GM12873 (cell line): ENCODE results near the gene KRTAP5-10.

ENCODE experiments used
- CTCF ChIP-seq: IDR thresholded peaks from 2 replicates; pipeline ENCODE4 v1.5.1; 2012; ENCODE audit warnings: low read depth, mild to moderate bottlenecking, moderate library complexity, low read length, control low read depth; ENCODE audit not compliant: insufficient read depth; ENCODE audit errors: missing control alignments

KRTAP5-10 gene

GRCh38 chr11:71562120-71562519 lies 3.2 kb upstream of the KRTAP5-10 start:
- no peak for TF ChIP-seq CTCF

DNA sequence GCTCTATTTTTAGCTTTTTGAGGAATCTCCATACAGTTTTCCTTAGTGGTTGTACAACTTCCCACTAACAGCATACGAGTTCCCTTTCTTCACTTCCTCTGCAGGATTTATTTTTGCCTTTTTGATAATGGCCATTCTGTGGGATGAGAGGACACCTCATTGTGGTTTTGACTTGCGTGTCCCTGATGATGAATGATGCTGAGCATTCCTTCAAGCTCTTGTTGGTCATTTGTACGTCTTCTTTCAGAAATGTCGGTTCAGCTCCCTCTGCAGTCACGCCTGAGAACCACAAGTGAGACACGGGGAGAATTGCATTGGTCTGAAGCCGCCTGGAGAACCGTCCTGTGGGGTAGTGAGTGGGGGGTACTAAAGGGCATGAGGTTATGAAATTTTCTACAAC lies 2.0 kb upstream of the KRTAP5-10 start:
- peak; percentile 68 for TF ChIP-seq CTCF

DNA sequence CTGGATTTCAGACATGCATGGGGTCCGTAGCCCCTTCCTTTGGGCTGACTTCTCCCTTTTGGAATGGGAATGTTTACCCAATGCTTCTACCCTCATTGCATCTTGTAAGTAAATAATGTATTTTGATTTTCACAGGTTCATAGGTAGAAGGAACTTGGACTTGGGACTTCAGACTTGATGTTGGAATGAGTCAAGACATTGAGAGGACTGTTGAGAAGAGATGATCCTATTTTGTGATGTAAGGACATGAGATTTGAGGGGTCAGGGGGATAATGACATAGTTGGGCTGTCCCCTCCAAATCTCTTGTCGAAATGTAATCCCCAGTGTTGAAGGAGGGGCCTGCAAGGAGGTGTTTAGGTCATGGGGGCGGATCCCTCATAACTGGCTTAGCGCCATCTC lies 933 bp upstream of the KRTAP5-10 start:
- TF ChIP-seq CTCF = no peak

DNA sequence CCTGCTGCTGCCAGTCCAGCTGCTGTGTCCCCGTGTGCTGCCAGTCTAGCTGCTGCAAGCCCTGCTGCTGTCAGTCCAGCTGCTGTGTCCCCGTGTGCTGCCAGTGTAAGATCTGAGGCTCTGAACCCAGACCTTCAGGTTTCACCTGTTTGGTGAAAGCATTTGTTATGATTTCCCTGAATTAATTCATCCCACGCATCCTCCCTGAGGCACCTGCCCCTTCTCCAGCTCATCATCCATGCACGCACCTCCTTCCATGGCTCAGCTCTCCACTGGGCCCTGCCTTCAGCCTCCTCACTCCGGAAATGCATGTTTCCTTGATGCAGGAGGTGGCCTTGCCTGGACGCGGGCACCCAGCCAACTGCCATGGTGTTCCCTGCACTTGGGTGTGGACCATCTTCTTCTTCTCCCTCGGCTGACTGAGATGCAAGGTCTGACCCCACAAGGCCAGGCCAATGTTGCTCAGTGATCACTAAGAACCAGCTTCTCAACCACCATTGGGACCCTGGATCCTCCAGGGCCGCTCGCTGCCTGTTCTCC lies 788 bp downstream of the KRTAP5-10 start:
- TF ChIP-seq CTCF = no peak

DNA sequence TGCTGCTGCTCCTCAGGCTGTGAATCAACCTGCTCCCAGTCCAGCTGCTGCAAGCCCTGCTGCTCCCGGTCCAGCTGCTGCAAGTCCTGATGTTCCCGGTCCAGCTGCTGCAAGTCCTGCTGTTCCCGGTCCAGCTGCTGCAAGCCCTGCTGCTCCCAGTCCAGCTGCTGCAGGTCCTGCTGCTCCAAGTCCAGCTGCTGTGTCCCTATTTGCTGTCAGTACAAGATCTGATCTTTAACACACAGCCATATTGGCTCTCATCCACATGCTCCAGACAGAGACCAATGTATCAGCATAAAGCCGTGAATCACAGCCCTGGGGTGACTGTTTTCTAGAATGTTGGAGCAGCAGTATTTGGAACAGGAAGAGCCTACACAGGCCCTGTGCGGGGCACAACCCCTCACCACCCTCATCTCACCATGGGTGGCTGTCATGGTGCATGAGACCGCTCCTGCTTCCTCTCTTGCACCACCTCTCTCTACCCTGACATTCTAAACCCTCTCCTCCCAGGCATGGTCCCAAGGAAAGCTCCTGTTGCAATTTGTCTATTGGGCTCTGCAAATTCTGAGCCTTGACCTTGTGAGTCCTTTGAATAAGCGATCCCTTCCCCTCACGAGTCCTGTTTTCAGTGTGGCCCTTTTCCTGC lies 3.5 kb downstream of the KRTAP5-10 start:
- TF ChIP-seq CTCF = no peak

DNA sequence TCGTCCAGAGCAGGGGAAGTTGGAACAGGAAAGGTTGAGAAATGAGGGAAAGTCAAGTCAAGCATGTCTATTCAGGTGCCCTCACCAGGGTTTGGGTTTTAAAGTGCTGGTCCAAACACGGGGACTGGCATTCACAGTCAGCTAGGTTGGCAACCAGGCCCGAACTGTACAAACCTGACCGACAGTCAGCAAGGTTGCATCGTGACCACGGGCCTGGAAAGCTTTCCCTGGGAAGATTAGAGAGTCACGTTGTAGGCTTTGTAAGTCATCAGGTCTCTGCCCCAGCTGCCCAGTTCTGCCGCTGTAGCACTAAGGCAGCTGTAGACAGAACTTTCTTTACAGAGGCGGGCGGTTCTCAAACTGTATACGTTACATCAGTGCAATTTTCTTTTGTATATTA lies 7.4 kb downstream of the KRTAP5-10 start:
- TF ChIP-seq CTCF = no peak

DNA sequence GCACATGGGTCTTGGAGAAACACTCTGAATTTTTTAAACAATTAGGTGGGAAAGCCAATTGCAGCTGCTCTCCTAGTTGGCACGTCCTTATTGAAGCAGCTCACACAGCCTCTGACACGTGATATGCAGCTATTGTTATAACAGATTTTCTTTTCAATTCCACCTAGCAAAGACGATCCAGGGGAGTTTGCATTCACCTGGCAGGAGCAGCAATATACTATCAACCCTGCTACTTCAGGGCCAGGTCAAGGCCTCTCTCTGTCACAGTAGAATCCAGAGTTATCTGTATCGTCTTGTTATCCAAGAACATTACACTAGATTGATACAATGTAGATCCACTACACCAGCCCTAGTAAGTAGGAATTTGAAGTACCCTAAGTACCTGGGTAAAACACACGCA lies 9.1 kb downstream of the KRTAP5-10 start:
- no peak for TF ChIP-seq CTCF
